ENCODE data around the gene ME1. TPM values are rescaled to one million over a fixed set of nuclear protein-coding genes. Genes with fewer than 3 reads are reported as not detected.

Gene ME1
- total RNA-seq, 3 donors from 2014 or later = 5.2 to 34.6 (median 7.2) TPM

- H3K27ac ChIP-seq = no peak overlapping the region
- DNase-seq (ENCODE audit: low spot score in 2 of 2) = no peak
- H3K4me1 ChIP-seq = no peaks in the 10 kb centered on the region
- H3K36me3 ChIP-seq = no peaks in the 10 kb centered on the region
- H3K27me3 ChIP-seq = no peaks in the 10 kb centered on the region
- TF ChIP-seq POLR2A (IDR thresholded peaks at IDR 0.05) (no peak), CTCF (IDR thresholded peaks at IDR 0.05) (no peak), POLR2AphosphoS5 (IDR thresholded peaks at IDR 0.05) (no peak)
- intact Hi-C loops (cut with DNase I; ENCODE audit: low total_unique reads) = no loop called here
- H3K4me3 ChIP-seq = no peak overlapping the region
- no peaks in the 10 kb centered on the region for H3K9me3 ChIP-seq
Observed at GRCh38 chr6:83385473-83385872, 45.4 kb downstream of the ME1 start.

GRCh38 chr6:83384751-83385150 is 46.1 kb downstream of the ME1 start:
- H3K4me1 ChIP-seq = no peaks in the 10 kb centered on the region
- DNase-seq (ENCODE audit: low spot score in 2 of 2) = no peak
- no peak for TF ChIP-seq CTCF (IDR thresholded peaks at IDR 0.05)
- TF ChIP-seq POLR2A (IDR thresholded peaks at IDR 0.05) = no peak
- TF ChIP-seq POLR2AphosphoS5 (IDR thresholded peaks at IDR 0.05) = no peak
- no peak overlapping the region for H3K27ac ChIP-seq
- H3K36me3 ChIP-seq = no peaks in the 10 kb centered on the region
- H3K27me3 ChIP-seq = no peaks in the 10 kb centered on the region
- no peak overlapping the region for H3K4me3 ChIP-seq
- no peaks in the 10 kb centered on the region for H3K9me3 ChIP-seq
- intact Hi-C loops (cut with DNase I; ENCODE audit: low total_unique reads) = no loop called here

- H3K4me1 ChIP-seq = no peaks in the 10 kb centered on the region
- H3K4me3 ChIP-seq = no peak overlapping the region
- TF ChIP-seq POLR2AphosphoS5 (IDR thresholded peaks at IDR 0.05) (no peak), POLR2A (IDR thresholded peaks at IDR 0.05) (no peak), CTCF (IDR thresholded peaks at IDR 0.05) (no peak)
- no peaks in the 10 kb centered on the region for H3K9me3 ChIP-seq
- no peaks in the 10 kb centered on the region for H3K27me3 ChIP-seq
- no peaks in the 10 kb centered on the region for H3K36me3 ChIP-seq
- DNase-seq (ENCODE audit: low spot score in 2 of 2) = no peak
- H3K27ac ChIP-seq = no peak overlapping the region
- intact Hi-C loops (cut with DNase I; ENCODE audit: low total_unique reads) = no loop called here
Observed at GRCh38 chr6:83381949-83382348, 48.9 kb downstream of the ME1 start.

GRCh38 chr6:83378621-83379388 is 52.0 kb downstream of the ME1 start:
- Histone ChIP-seq H3K4me1 (no peaks in the 10 kb centered on the region), H3K36me3 (no peaks in the 10 kb centered on the region), H3K4me3 (no peak overlapping the region), H3K27me3 (no peaks in the 10 kb centered on the region), H3K27ac (no peak overlapping the region), H3K9me3 (no peaks in the 10 kb centered on the region)
- TF ChIP-seq CTCF (IDR thresholded peaks at IDR 0.05) (no peak), POLR2AphosphoS5 (IDR thresholded peaks at IDR 0.05) (no peak), POLR2A (IDR thresholded peaks at IDR 0.05) (no peak)
- intact Hi-C loops (cut with DNase I; ENCODE audit: low total_unique reads) = no loop called here
- no peak for DNase-seq (ENCODE audit: low spot score in 2 of 2)

GRCh38 chr6:83371423-83371822 is 59.4 kb downstream of the ME1 start:
- TF ChIP-seq CTCF (IDR thresholded peaks at IDR 0.05) (no peak), POLR2A (IDR thresholded peaks at IDR 0.05) (no peak), POLR2AphosphoS5 (IDR thresholded peaks at IDR 0.05) (no peak)
- H3K4me1 ChIP-seq = no peaks in the 10 kb centered on the region
- DNase-seq (ENCODE audit: low spot score in 2 of 2) = no peak
- H3K9me3 ChIP-seq = no peaks in the 10 kb centered on the region
- no peak overlapping the region for H3K27ac ChIP-seq
- H3K27me3 ChIP-seq = no peaks in the 10 kb centered on the region
- H3K4me3 ChIP-seq = no peak overlapping the region
- no peaks in the 10 kb centered on the region for H3K36me3 ChIP-seq
- intact Hi-C loops (cut with DNase I; ENCODE audit: low total_unique reads) = no loop called here

Data from breast epithelium (tissue), 4 donors.